HEK293T (cell line): ENCODE measurements around the gene ARID1B.

Experiments used
- FOXA1 ChIP-seq: fragments of 450-650 bp; IDR thresholded peaks from 2 replicates; pipeline ENCODE4 v1.6.1; 2016; ENCODE audit warnings: mild to moderate bottlenecking
- FOXM1 ChIP-seq: fragments of 450-650 bp; IDR thresholded peaks from 2 replicates; pipeline ENCODE4 v1.6.1; 2017; ENCODE audit warnings: mild to moderate bottlenecking, borderline replicate concordance
- NFRKB ChIP-seq: fragments of 450-650 bp; IDR thresholded peaks from 2 replicates; pipeline ENCODE4 v1.6.1; 2016; ENCODE audit warnings: mild to moderate bottlenecking, moderate library complexity

DNA sequence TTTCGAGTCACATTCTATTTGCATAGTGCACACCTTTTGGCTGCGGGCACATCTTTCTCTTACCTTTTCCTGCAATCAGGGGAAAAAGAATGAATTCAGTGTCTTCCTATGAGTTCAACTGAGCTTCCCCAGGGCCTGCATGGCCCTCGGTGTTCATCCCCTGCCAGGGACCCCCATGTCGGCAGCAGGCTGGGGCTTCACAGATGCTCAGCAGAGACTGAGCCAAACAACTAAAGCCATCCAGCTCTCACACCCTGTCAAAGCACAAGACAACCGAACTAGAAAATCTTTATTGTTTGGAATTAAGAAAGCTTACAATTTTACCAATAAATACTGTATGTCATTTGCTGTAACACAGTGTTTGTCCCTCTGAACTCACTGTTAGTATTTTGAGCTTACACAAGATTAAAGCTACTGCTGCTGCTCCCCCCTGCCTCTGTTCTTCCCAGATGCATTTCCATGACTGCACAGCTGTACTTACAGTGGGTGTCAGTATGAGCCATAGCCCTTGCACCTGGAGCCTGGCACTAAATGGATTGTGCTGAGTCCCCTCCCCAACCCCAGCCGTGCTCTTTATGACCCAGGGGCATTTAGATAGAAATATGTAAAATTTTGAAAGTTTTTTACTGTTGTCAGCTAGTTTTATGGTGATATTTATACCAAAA lies 340.4 kb downstream of the ARID1B start:
- TF ChIP-seq FOXM1 (no peak), NFRKB (no peak), FOXA1 (no peak)
